Activated T-helper 1 cell treated with Interleukin-2 at 50 U/mL for 16 hours (primary cell): ENCODE results near the gene RAD51B.
A peak's percentile ranks its signal among the peaks of the same experiment; 100 is the strongest.

Experiments used
- DNase-seq: peaks from one replicate; pipeline ENCODE4 v3.0.0-alpha.2; 2020; ENCODE audit warnings: low read depth

RAD51B gene

GRCh38 chr14:68619790-68620574, 800.4 kb downstream of the RAD51B start:
- no peak for DNase-seq

DNA sequence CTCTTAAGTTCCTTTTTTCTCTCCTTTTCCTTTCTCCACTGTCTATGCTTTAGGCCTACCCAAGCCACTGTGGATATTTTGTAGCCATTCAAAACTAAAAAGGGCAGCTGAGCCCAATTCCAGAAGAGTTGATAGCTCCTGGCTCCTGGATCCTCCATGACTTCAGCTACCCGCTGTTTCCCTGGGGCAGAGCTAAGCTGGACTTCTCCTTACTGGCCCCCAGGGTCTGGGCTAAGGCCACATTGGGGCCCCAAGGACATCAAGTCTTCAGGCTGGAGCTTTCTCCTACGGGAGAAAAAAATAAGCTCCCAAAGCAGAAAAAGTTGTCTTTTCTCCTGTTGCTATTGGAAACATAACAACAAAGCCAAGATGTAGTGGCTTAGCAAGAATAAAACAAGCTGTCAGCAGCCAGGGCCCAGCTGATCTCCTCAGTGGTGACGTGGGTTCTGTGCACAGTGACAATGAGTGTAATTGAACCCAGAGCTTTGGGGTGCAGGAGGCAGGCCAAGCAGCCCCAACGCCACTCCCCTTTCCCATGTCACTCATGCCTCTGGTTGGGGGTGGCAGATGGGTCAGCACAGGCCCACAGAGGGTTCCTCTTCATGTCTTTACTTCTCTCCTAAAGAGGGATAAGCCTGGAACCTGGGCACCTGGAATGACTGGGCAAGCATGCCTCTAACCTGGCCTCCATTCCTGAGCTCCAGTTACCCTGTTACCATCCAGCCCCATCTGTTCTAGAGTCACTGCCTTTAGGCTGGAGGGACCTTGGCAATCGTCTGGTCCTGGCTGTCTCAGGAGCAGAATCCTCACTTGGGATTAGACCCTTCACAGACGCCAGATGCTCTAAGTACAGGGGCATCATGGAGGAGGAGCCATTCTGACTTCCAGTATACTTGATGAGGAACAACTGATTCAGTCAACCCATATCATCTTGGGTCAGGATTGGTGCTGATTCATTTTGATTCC, 802.1 kb downstream of the RAD51B start:
- no peak for DNase-seq

- no peak for DNase-seq
Observed at GRCh38 chr14:68622856-68623255, 803.3 kb downstream of the RAD51B start.

GRCh38 chr14:68623307-68623706, 803.7 kb downstream of the RAD51B start:
- no peak for DNase-seq

DNA sequence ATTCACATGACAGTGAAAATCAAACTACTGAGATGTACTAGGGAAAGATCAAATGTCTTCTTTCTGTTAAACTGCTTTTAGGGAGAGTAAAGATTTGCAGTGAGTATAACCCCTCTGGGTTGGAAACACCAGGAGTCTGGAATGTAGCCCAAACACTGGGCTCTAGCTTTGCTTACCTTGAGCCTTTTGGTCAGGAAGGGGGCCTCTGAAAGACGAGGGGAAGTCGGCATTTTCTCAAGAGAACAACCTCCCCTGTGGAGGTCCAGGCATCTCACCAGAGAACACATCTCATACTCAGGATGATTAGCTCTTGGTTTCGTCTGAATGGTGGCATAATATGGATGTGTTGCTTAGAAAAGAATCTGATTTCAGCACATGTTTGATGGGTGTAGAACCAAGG, 804.2 kb downstream of the RAD51B start:
- no peak for DNase-seq

- DNase-seq: no peak
Observed at GRCh38 chr14:68624541-68625220, 805.1 kb downstream of the RAD51B start.

GRCh38 chr14:68625366-68626090, 805.9 kb downstream of the RAD51B start:
- DNase-seq: no peak

DNA sequence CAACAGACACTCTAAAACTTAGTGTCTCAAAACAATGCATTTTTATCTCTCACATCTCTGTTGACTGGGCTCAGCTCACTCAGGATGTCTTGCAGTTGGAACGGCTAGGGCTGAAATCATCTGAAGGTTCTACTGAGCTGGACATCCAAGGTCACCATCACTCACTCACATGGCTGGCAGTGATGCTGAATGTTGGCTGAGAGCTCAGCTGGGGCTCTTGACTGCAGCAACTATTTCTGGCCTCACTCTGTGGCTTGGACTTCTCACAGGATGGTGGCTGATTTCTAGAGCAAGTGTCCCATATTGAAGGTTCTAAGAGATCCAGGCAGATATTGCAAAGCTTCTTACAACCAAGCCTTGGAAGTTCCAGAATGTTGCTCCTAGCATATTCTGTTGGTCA, 806.8 kb downstream of the RAD51B start:
- no peak for DNase-seq

GRCh38 chr14:68627050-68627867, 807.7 kb downstream of the RAD51B start:
- no peak for DNase-seq

DNA sequence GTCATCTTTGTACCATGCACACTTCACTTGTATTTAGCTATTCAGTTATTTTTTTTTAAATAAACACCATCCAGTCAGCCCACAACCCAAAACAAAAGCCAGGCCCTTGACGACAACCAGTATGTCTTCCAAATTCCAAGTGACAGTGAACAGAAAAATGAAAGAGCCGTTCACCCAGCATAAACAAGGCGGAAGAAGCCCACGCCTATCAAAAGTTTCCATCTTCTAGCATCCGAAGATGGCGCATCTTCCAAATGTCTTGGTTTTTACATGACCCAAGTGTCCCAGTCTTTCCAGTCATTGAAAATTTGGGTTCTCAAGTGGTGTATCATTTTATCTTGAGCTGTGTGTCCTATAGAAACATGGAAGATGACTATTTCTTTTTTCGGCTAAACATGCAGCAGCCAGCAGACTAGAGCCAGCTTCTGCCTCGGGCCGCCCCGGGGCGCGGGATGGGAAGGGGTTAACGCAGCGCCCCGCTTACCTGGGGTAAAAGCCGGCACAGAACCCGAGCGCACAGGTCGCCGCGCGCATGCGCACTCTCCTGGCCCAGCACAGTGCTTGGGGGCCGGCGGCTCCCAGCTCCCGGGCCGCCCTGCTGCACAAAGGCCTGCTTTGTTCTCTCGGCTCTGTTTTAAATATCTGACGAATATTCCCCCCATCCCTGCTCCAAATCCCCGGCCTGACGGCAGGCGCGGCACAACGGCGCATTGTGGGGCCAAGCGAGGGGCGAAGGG, 808.5 kb downstream of the RAD51B start:
- peak; percentile 40 for DNase-seq

GRCh38 chr14:68628605-68629310, 809.2 kb downstream of the RAD51B start:
- DNase-seq: no peak

DNA sequence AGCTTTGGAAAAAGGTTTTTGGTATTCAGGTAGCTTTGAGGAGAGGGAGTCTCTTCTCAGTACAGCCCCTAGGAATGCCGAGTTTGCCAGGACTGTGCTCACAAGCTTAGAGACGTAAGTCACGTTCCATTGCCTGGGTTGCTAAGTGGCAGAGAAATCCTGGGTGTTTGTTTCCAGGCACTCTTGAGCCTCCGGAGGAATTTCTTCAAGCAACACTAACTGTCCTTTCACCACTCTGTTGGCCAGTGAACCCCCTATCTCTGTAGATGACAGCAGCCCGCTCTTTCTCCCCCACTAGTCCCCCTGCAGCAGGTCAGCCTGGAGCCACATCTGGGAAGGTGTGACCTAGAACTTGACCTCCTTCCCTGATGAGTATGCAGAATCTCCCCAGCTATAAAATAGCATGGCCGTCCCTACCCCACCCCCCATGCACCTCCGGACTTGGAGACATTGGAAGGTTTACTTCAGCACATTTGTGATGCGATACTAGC, 810.5 kb downstream of the RAD51B start:
- DNase-seq: no peak

GRCh38 chr14:68630611-68631393, 811.2 kb downstream of the RAD51B start:
- DNase-seq: no peak

DNA sequence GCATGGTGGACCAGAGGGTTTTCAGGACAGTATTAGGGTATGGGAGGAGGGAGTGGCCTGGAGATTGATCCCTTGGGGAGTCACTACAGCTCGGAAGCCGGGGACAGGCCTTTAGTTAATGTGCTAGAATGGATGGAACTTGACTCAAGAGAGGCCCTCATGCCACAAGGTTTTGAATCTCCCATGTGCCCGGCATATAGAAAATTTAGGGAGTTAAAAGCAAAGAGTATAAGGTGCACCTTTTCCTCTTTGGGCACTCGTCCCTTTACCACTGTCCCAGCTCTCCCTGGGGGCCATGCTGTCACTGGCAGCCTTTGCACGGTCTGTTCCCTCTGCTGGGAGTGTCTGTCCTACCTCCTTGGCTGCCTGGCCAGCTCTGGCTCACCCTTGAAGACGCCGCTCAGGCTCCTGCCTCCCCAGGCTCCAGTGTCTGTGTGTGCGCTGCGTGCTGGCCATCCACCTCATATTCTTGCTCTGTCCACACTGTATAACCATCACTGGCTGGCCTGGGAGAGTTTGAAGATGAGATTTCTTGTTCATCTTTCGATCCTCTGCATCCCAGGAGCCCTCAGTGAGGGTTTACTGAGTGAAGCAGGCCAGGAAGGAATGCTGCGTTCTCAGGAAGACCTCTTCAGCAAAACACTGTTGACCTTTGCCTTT, 811.9 kb downstream of the RAD51B start:
- no peak for DNase-seq

DNA sequence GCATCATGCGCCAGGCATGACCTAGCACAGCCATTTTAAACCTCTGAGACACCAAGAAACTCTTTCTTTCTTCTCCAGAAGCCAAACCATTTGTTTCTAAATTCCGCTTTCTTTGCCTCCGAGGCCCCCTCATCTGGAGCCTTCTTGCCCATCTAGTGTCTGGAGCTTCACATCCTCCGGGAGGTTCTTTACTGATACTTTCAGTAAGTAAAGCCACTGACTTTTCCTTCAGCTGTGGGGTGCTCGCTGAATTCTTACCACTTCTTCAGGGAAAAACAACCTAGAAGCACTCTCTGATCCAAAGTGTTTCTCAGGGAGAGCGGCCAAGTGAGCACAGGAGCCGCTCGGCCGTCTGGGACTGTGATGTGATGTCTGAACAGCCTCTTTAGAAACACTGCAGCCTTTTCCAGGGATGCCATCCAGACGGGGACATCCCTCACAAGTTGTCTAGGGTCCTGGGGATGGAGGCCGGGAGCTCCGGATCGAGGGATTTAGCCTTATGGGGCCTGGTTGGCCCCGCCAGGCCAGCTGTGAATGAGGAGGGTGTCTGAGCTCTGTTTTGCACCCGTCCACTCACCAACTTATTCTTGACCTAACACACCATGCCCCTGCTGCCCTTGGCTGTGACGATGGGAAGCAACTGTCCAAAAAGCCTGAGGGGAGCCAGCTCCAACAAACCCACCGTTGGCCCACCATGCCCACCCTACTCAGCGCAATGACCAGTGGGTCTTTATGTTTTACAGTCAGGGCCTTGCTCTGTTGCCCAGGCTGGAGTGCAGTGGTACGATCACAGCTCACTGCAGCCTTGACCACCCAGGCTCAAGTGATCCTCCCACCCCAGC, 812.7 kb downstream of the RAD51B start:
- DNase-seq: no peak

GRCh38 chr14:68633131-68633991, 813.8 kb downstream of the RAD51B start:
- no peak for DNase-seq
